H1 (cell line): ENCODE measurements around the gene TREM1. TPM values are rescaled to one million over a fixed set of nuclear protein-coding genes. Genes with fewer than 3 reads are reported as not detected.

Experiments used
- CTCF ChIA-PET: fragments of 300-600 bp; sonication (Branson Sonifier 250); formaldehyde crosslinking; loops from one replicate; lab custom pipeline; 2021; ENCODE audit not compliant: partially characterized antibody; lab: Charles Lee
- POLR2A ChIA-PET: fragments of 300-600 bp; sonication (Branson Sonifier 250); formaldehyde crosslinking; loops from one replicate; lab custom pipeline; 2021; ENCODE audit warnings: inconsistent platforms; ENCODE audit not compliant: partially characterized antibody; lab: Charles Lee
- DNase-seq, 2 experiments: peaks; one replicate each; pipeline versions ENCODE4 v3.0.0 to v3.0.0-alpha.2; 2010 to 2022; ENCODE audit warnings: low spot score in 2 of 2, low read depth in 1 of 2, mixed read lengths in 1 of 2
- FAIRE-seq: peaks from 2 replicates; lab custom pipeline; 2011; peaks lifted over from hg19 to GRCh38; lab: Jason Lieb, UNC
- H2AFZ ChIP-seq: 2 replicates; pipeline ENCODE4 v1.8.1; 2012; ENCODE audit warnings: low read length, inconsistent platforms
- H2AK5ac ChIP-seq: 2 replicates; pipeline ENCODE4 v1.6.1; 2013; ENCODE audit warnings: low read depth, low read length
- H2BK120ac ChIP-seq: replicated peaks from 2 replicates; pipeline ENCODE3; 2013; ENCODE audit warnings: low read depth, low read length, inconsistent platforms
- H2BK12ac ChIP-seq: 2 replicates; pipeline ENCODE4 v1.6.1; 2013; ENCODE audit warnings: low read depth, low read length
- H2BK15ac ChIP-seq: 2 replicates; pipeline ENCODE4 v1.6.1; 2013; ENCODE audit warnings: low read length
- H2BK20ac ChIP-seq: 2 replicates; pipeline ENCODE4 v1.6.1; 2013; ENCODE audit warnings: low read length
- H2BK5ac ChIP-seq: 2 replicates; pipeline ENCODE4 v1.6.1; 2013; ENCODE audit warnings: low read depth, low read length
- H3K14ac ChIP-seq: 2 replicates; pipeline ENCODE4 v1.6.1; 2013; ENCODE audit warnings: inconsistent platforms; ENCODE audit not compliant: insufficient read length
- H3K18ac ChIP-seq: 2 replicates; pipeline ENCODE4 v1.6.1; 2013; ENCODE audit warnings: low read length; ENCODE audit errors: extremely low read depth
- H3K23ac ChIP-seq: 2 replicates; pipeline ENCODE4 v1.6.1; 2013; ENCODE audit warnings: inconsistent platforms; ENCODE audit not compliant: insufficient read length
- H3K23me2 ChIP-seq: 2 replicates; pipeline ENCODE4 v1.6.1; 2013; ENCODE audit warnings: low read depth, low read length
- H3K27ac ChIP-seq: 2 replicates; pipeline ENCODE4 v1.6.1; 2011; ENCODE audit warnings: low read depth, low read length, inconsistent platforms
- H3K27me3 ChIP-seq, 4 experiments: replicated peaks in 1 of 4; 1 replicate in 1 of 4; 2 replicates in 3 of 4; pipeline versions ENCODE4 v1.6.1 to v1.8.1; 2011 to 2013; ENCODE audit warnings: low read length in 3 of 4, mild to moderate bottlenecking in 3 of 4, inconsistent platforms in 2 of 4, mixed read lengths in 2 of 4, moderate library complexity in 1 of 4; ENCODE audit not compliant: control insufficient read depth in 3 of 4, insufficient read depth in 3 of 4; ENCODE audit errors: extremely low read depth in 1 of 4
- H3K36me3 ChIP-seq, 4 experiments: 2 replicates each; pipeline versions ENCODE4 v1.6.1 to v1.8.1; 2011 to 2013; ENCODE audit warnings: mild to moderate bottlenecking in 4 of 4, low read length in 3 of 4, moderate library complexity in 2 of 4, control low read depth in 1 of 4, inconsistent platforms in 1 of 4; ENCODE audit not compliant: insufficient read depth in 4 of 4, control insufficient read depth in 2 of 4
- H3K4ac ChIP-seq: replicated peaks from 2 replicates; pipeline ENCODE3; 2013; ENCODE audit warnings: low read length, low read depth, mixed read lengths, inconsistent platforms; ENCODE audit not compliant: insufficient read length
- H3K4me1 ChIP-seq, 4 experiments: replicated peaks in 1 of 4; 1 replicate in 1 of 4; 2 replicates in 3 of 4; pipeline versions ENCODE4 v1.6.1 to v1.8.1; 2011 to 2013; ENCODE audit warnings: low read length in 3 of 4, inconsistent platforms in 2 of 4, mixed read lengths in 1 of 4; ENCODE audit not compliant: insufficient read depth in 4 of 4, control insufficient read depth in 3 of 4
- H3K4me2 ChIP-seq, 2 experiments: 2 replicates each; pipeline versions ENCODE4 v1.6.1 to v1.8.1; 2011 to 2013; ENCODE audit warnings: low read depth in 2 of 2, low read length in 2 of 2, control low read depth in 1 of 2, inconsistent platforms in 1 of 2, mild to moderate bottlenecking in 1 of 2; ENCODE audit not compliant: insufficient read depth in 1 of 2
- H3K4me3 ChIP-seq, 4 experiments: fragments of 200-600, 300-600 bp in 1 of 4; sonication (generic), shearing (Covaris generic), sonication (Bioruptor Twin) in 1 of 4; 2 replicates each; pipeline versions ENCODE4 v1.5.1 to v1.8.1; 2011 to 2016; ENCODE audit warnings: low read length in 4 of 4, low read depth in 3 of 4, control low read depth in 2 of 4, inconsistent platforms in 2 of 4, mild to moderate bottlenecking in 2 of 4, mixed read lengths in 1 of 4, moderate library complexity in 1 of 4; ENCODE audit not compliant: insufficient read depth in 2 of 4; ENCODE audit errors: extremely low read depth in 1 of 4
- H3K56ac ChIP-seq: replicated peaks from 2 replicates; pipeline ENCODE3; 2013; ENCODE audit warnings: low read depth, mild to moderate bottlenecking, mixed read lengths, low read length, inconsistent platforms; ENCODE audit not compliant: insufficient read length
- H3K79me1 ChIP-seq: 2 replicates; pipeline ENCODE4 v1.6.1; 2013; ENCODE audit warnings: low read depth, low read length, control low read depth
- H3K79me2 ChIP-seq, 2 experiments: 2 replicates each; pipeline versions ENCODE4 v1.6.1 to v1.8.1; 2012 to 2013; ENCODE audit warnings: low read length in 2 of 2, mild to moderate bottlenecking in 2 of 2, inconsistent platforms in 1 of 2; ENCODE audit not compliant: insufficient read depth in 2 of 2, control insufficient read depth in 1 of 2
- H3K9ac ChIP-seq, 4 experiments: replicated peaks in 1 of 4; 1 replicate in 1 of 4; 2 replicates in 3 of 4; pipeline versions ENCODE4 v1.6.1 to v1.8.1; 2011 to 2013; ENCODE audit warnings: low read depth in 3 of 4, low read length in 3 of 4, control low read depth in 2 of 4, mild to moderate bottlenecking in 2 of 4, moderate library complexity in 2 of 4, inconsistent platforms in 1 of 4; ENCODE audit errors: extremely low read depth in 1 of 4
- H3K9me3 ChIP-seq, 2 experiments: 2 replicates each; pipeline versions ENCODE4 v1.6.1 to v1.8.1; 2012 to 2013; ENCODE audit warnings: mild to moderate bottlenecking in 2 of 2, moderate library complexity in 2 of 2, control low read depth in 1 of 2, inconsistent platforms in 1 of 2, low read depth in 1 of 2, low read length in 1 of 2, mixed read lengths in 1 of 2; ENCODE audit not compliant: insufficient read depth in 2 of 2
- H4K20me1 ChIP-seq, 2 experiments: replicated peaks in 1 of 2; 2 replicates each; pipeline versions ENCODE3 to v1.8.1; 2011 to 2013; ENCODE audit warnings: inconsistent platforms in 2 of 2, low read length in 2 of 2, mild to moderate bottlenecking in 1 of 2; ENCODE audit not compliant: insufficient read depth in 2 of 2, control insufficient read depth in 1 of 2
- H4K5ac ChIP-seq: 2 replicates; pipeline ENCODE4 v1.6.1; 2013; ENCODE audit warnings: low read length, low read depth, mixed read lengths, inconsistent platforms; ENCODE audit not compliant: insufficient read length
- H4K8ac ChIP-seq: 2 replicates; pipeline ENCODE4 v1.8.0; 2013; ENCODE audit warnings: mild to moderate bottlenecking, moderate library complexity, low read length, inconsistent platforms; ENCODE audit not compliant: insufficient read depth; ENCODE audit errors: extremely low read depth
- H4K91ac ChIP-seq: replicated peaks from 2 replicates; pipeline ENCODE3; 2013; ENCODE audit warnings: low read length, mixed read lengths, inconsistent platforms; ENCODE audit not compliant: insufficient read length
- ATF2 ChIP-seq: IDR thresholded peaks from 2 replicates; pipeline ENCODE4 v1.6.1; 2012; ENCODE audit warnings: low read length, inconsistent platforms
- MAX ChIP-seq: IDR thresholded peaks from 2 replicates; pipeline ENCODE4 v1.6.1; 2012; ENCODE audit warnings: inconsistent platforms
- RFX5 ChIP-seq: IDR thresholded peaks from 2 replicates; pipeline ENCODE4 v1.6.1; 2011; ENCODE audit warnings: low read depth, low read length, improper control_type of control experiment, borderline replicate concordance
- WGBS, 2 experiments: shearing (Covaris generic) in 1 of 2; methylation state at CpG; one replicate each; pipeline versions ENCODE4 v1.1.6 to v1.1.7; 2013 to 2015; ENCODE audit warnings: low lambda C conversion rate in 2 of 2, mixed read lengths in 2 of 2, inconsistent platforms in 1 of 2, low coverage in 1 of 2, missing lambda C conversion rate in 1 of 2; ENCODE audit not compliant: insufficient replicate concordance in 2 of 2, insufficient coverage in 1 of 2, insufficient read length in 1 of 2; ENCODE audit errors: extremely low coverage in 1 of 2, missing lambda C conversion rate in 1 of 2; 5-methylcytosine and 5-hydroxymethylcytosine counted together
- polyA plus RNA-seq, 7 experiments: library from polyadenylated mRNA; depleted of rRNA in 3 of 7; stranded (reverse) in 5 of 7; unstranded in 2 of 7; fragments of >200 nt in 5 of 7; fragments of 200-250 nt in 2 of 7; gene quantifications; 1 replicate in 5 of 7; 2 replicates in 1 of 7; 4 replicates in 1 of 7; pipeline versions ENCODE4 v1.2.1 to v1.2.3, GENCODE V29; 2011 to 2013; ENCODE audit warnings: missing spikeins in 2 of 7, mixed read lengths in 2 of 7
- total RNA-seq: library from RNA; stranded (reverse); fragmentation: NEBNext Ultra II Directional; extraction: Animal tissue kit (Norgen Biotek cat#: 25700); gene quantifications from 2 replicates; pipeline ENCODE4 v1.2.1, GENCODE V29; 2021

TREM1 gene
- total and polyA plus RNA-seq, 2 of the 8 experiments (the other 6 are each of a cell fraction or from before 2014, with no cell fraction given) = not detected

- H3K23me2 ChIP-seq = no peaks in the 10 kb centered on the region
- peak overlapping the region; percentile 62; the same call in 1 of the 2 replicates for H2BK12ac ChIP-seq
- H3K18ac ChIP-seq = no peak overlapping the region; the same call in 1 of the 2 replicates
- H3K14ac ChIP-seq = no peak overlapping the region
- no peak overlapping the region for H3K4me2 ChIP-seq
- no peaks in the 10 kb centered on the region for H4K20me1 ChIP-seq
- POLR2A ChIA-PET = no interaction called here
- H2AK5ac ChIP-seq = no peak overlapping the region
- H2AFZ ChIP-seq = no peak overlapping the region
- no peak overlapping the region for H2BK120ac ChIP-seq
- TF ChIP-seq MAX (peak; percentile 28; the same call in 1 of the 2 replicates), ATF2 (no peak), RFX5 (no peak)
- CTCF ChIA-PET = interaction anchor here (1.5 to 2.1 kb wide), 2 partner anchors 12 kb away, joined by 5 to 8 read pairs; no protein-coding TSS in a partner anchor
- no peaks in the 10 kb centered on the region for H3K36me3 ChIP-seq
- H4K5ac ChIP-seq = no peak overlapping the region
- no peak overlapping the region for H4K91ac ChIP-seq
- H3K4me3 ChIP-seq = no peak overlapping the region
- no peak for FAIRE-seq
- no CpG with 5 or more reads among the region's 3 CpGs for WGBS, 2 experiments
- no peak overlapping the region for H2BK20ac ChIP-seq
- no peak overlapping the region for H3K23ac ChIP-seq
- peaks cover 2 to 11% (median 5%) of the 10 kb centered on the region in 4 experiments; a peak in 4 of 7 replicates for H3K4me1 ChIP-seq
- H3K9me3 ChIP-seq = peaks cover 10 to 11% of the 10 kb centered on the region in 2 experiments; a peak in 3 of 4 replicates
- no peak overlapping the region for H3K4ac ChIP-seq
- H2BK5ac ChIP-seq = no peak overlapping the region; the same call in 1 of the 2 replicates
- no peak overlapping the region for H3K27ac ChIP-seq
- peak in 1 of 2 experiments; percentile 41 for DNase-seq
- no peaks in the 10 kb centered on the region for H3K79me1 ChIP-seq
- H2BK15ac ChIP-seq = no peak overlapping the region; the same call in 1 of the 2 replicates
- H3K27me3 ChIP-seq = peaks cover 2 to 20% (median 10%) of the 10 kb centered on the region in 4 experiments
- H3K9ac ChIP-seq = no peak overlapping the region
- H3K56ac ChIP-seq = no peak overlapping the region
- H3K79me2 ChIP-seq = no peaks in the 10 kb centered on the region
- no peak overlapping the region for H4K8ac ChIP-seq
These were observed 7.9 kb upstream of the TREM1 start for GRCh38 chr6:41294214-41294872.
